Right renal pelvis (tissue), 4 donors: ENCODE measurements around the gene NKAIN2. TPM values are rescaled to one million over a fixed set of nuclear protein-coding genes. Genes with fewer than 3 reads are reported as not detected.
"Not testable (repeated sequence)": the region's sequence is repeated elsewhere in the genome, so short reads cannot be mapped to it uniquely, and the experiment has no call there.

Source experiments
- DNase-seq, 4 donors: peaks; one replicate each; pipeline ENCODE4 v3.0.0-alpha.2; 2013; ENCODE audit warnings: low read depth in 4 of 4, low spot score in 3 of 4, missing footprints in 1 of 4
- polyA plus RNA-seq, 4 donors: library from polyadenylated mRNA; unstranded; fragments of 120-200 nt; gene quantifications; one replicate each; pipeline ENCODE4 v1.2.1, GENCODE V29; 2013; ENCODE audit not compliant: insufficient read length in 4 of 4

The NKAIN2 gene
- polyA plus RNA-seq, 4 donors: 16.1 to 34.6 (median 23.6) TPM

DNA sequence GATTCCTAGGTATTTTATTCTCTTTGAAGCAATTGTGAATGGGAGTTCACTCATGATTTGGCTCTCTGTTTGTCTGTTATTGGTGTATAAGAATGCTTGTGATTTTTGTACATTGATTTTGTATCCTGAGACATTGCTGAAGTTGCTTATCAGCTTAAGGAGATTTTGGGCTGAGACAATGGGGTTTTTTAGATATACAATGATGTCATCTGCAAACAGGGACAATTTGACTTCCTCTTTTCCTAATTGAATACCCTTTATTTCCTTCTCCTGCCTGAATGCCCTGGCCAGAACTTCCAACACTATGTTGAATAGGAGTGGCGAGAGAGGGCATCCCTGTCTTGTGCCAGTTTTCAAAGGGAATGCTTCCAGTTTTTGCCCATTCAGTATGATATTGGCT, 363.6 kb downstream of the NKAIN2 start:
- DNase-seq: not testable (repeated sequence)

DNA sequence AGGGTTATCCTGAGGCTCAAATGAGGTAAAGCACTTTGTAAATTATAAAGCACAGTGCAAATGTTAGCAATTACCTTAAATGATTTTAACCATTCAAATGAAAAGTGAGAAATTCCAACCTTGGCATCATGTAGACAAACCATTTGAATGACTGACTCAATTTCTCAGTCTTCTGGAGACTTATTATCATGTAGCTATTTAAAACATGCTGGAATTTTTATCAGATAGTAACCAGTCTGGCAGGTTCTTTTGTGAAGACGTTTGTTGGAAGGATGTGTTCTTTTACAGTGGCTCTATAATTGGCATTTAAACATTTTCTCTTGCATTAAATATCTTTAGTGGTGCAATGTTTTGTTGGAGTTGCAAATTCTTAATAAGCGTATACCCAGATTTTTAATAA, 386.6 kb downstream of the NKAIN2 start:
- DNase-seq: no peak

DNA sequence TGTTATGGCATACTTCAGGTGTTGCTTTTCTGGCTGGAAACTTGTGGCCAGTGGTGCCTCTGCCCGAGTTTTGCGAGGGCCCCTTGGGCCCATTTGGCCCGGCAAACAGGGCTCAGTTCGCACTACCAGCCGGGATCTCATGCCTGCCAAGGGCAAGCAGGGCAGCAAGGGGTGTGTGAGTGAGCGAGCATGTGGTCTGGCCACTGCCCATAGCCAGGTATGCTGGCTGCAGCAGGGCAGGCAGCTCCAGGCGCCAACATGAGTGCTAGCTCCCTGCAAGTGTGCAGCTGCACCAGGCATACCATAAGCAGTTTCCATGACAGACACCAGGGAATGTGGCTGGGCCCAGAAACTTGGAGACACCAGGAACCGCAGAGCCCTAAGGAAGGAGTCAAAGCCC, 389.5 kb downstream of the NKAIN2 start:
- DNase-seq: no peak

DNA sequence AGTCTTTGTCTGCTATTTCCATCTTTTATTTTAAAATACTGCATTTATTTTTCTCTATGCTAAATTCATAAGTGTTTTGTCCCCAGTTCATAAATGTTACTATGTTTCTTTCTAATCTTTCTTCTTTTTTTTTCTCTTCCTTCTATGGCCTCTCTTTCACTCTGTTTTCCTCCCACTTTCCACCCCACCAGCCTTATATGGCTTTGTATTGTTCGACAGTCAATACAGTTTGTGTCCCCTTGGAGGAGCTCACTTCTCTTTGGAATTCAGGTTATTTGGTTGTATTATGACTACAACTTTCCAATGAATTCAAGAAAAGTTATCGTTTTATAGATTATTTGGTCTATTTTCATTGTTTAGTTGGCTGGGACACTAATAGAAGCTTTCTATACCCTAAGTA, 393.5 kb downstream of the NKAIN2 start:
- no peak for DNase-seq

DNA sequence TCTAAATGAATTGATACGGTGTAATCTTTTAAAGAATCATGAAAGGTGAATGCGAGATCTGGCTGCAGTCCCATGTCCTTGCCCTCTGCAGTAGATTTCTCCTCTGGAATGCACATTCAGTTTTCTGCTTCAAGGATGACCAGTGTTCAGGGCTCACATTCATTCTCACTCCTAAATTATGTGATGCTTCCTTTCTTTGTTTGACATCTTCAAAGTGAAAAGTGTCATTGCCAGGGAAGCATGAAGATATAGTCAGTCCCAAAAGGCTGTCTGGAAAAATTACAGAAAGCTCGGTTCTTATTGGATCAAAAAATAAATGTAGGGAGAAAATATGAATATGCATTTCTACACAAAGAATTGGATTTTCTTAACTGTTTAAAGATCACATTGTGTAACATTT, 395.6 kb downstream of the NKAIN2 start:
- no peak for DNase-seq

GRCh38 chr6:124200661-124201060, 397.0 kb downstream of the NKAIN2 start:
- no peak for DNase-seq

DNA sequence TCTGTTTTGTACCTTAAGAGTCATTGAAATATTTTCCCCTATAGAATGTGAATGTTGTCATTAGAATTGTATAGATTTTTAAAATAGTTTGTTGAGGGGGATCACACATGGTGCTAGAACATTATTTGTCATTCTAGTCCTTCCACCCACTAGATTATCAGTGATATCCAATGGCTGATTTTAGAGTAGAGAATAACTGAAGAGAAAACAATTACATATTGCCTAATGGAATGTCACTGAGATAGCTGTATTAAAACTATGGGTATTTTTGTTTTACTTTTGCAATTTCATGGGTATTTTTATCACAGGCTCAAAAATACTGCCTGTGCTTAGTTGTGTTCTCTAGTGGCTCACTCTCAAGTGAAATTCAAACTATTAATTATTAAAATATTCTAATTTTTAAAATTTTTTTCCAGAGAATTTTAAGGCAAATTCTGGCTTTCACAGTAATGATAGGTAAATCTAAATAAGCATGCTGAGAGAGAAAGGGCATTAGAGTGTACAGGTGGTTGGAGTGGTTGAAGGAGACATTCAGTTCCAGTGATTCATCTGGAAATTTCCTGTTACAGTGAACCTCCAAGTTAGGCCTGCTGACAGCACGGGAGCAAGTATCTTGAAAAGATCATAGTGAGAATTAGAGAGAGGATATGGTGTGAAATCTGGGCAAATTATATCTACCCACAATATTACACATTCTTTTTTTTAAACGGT, 399.6 kb downstream of the NKAIN2 start:
- no peak for DNase-seq

GRCh38 chr6:124203812-124204167, 400.1 kb downstream of the NKAIN2 start:
- no peak for DNase-seq

- DNase-seq: no peak
Measured at GRCh38 chr6:124205921-124206320, 402.3 kb downstream of the NKAIN2 start.

- DNase-seq: no peak
Measured at GRCh38 chr6:124223611-124224345, 420.1 kb downstream of the NKAIN2 start.

GRCh38 chr6:124226396-124226795, 422.7 kb downstream of the NKAIN2 start:
- DNase-seq: peak in 1 of 4 donors; percentile 1

DNA sequence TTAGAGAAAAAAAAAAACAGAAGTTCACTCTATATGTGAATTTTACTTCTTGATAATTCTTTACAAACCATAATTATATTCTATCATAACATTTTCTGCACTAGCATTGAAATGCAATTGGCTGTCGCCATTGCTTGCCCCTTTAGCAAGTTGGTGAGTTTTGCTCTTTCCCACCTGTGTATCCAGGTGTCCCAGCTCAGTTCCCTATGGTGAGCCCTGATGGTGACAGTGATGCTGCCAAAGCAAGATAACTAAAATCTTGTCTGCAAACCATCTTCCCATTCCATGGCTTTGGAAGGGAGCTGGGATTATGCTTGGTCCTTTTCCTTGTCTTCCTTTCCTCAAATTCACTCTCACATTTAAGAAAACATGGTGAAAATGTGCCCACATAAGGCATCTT, 429.6 kb downstream of the NKAIN2 start:
- DNase-seq: no peak

GRCh38 chr6:124234801-124235200, 431.1 kb downstream of the NKAIN2 start:
- no peak for DNase-seq

GRCh38 chr6:124237911-124238310, 434.2 kb downstream of the NKAIN2 start:
- no peak for DNase-seq

DNA sequence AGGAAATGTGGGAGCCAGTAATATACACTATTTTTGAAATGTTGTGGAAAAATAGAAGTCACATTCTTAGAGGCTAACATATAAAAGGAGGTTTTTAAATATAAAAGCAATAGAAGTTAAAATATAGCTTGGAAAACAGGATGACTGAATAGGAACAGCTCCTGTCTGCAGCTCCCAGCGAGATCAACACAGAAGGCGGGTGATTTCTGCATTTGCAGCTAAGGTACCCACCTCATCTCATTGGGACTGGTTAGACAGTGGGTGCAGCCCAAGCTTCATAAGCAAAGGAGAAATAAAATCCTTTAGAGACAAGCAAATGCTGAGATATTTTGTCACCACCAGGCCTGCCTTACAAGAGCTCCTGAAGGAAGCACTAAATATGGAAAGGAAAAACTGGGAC, 434.7 kb downstream of the NKAIN2 start:
- not testable (repeated sequence) for DNase-seq

- DNase-seq: no peak
Measured at GRCh38 chr6:124254941-124255685, 451.4 kb downstream of the NKAIN2 start.

- no peak for DNase-seq
Measured at GRCh38 chr6:124260337-124260736, 456.7 kb downstream of the NKAIN2 start.

DNA sequence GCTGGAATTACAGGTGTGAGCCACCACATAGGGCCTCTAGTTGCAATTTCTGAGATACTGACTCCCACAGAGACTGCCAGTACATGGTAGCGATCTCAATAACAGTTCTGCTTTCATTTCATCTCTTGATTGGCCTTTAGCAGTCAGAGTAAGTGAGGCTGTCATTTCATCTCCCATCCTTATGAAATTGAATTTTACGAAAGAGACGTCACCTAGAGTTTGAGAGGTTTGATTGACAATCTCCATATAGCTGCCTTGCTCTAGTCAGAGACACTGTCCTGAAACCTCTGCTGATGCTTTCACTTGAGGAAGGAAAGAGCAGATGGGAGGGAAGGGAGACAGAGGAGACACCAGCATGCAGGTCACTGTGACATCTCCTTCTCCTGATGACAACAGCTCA, 466.1 kb downstream of the NKAIN2 start:
- no peak for DNase-seq

GRCh38 chr6:124273701-124274100, 470.0 kb downstream of the NKAIN2 start:
- no peak for DNase-seq

DNA sequence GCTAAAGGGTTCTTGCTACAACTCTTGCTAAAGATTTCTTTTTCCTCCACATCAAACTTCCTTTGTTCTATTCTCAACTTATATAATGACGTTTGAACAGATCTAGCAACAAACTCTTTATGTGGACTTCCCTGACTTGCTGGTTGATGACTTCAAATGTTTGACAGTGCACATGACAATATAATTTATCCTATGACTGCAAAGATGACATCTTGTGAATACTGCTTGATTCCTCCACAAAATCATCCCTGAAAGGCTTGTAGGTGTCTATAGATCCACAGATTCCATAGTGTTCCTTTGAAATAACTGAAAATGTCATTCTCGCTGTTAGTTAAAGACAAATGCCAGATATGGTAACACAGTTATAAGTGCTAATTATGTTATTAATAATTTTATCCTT, 478.9 kb downstream of the NKAIN2 start:
- no peak for DNase-seq

GRCh38 chr6:124283486-124283885, 479.8 kb downstream of the NKAIN2 start:
- DNase-seq: no peak

DNA sequence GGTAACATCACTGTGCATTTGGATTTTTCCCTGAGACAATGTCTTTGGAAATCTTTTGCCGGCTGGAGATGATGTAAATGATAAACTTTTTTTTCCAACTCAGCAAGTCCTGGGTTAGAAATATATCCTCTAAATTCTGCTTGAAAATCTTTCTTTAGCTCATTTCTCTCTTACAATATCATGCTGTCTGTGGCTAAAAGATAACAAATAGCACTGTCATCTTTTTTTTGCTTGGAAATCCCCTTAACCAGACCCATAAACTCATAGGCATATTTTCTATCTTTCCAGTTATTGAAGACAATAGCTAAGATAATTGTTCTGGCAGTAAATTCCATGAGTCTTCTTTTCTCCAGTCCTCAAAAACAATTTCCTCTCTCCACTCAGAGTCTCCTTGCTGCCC, 481.5 kb downstream of the NKAIN2 start:
- DNase-seq: no peak
